RWPE2 (cell line): ENCODE results near the gene SPATA2L.
A peak's percentile ranks its signal among the peaks of the same experiment; 100 is the strongest.

Experiments
- ATAC-seq: fragments of 200-7000 bp; cut with Tn5 transposase; 3 replicates; pipeline ENCODE4 v1.9.1; 2021; ENCODE audit warnings: low read depth
- DNase-seq: peaks from one replicate; pipeline ENCODE4 v3.0.0-alpha.2; 2020; ENCODE audit warnings: low spot score
- H3K27ac ChIP-seq: fragments of 450-650 bp; 2 replicates; pipeline ENCODE4 v1.5.1; 2017; ENCODE audit warnings: mild to moderate bottlenecking; ENCODE audit not compliant: poor library complexity, severe bottlenecking
- H3K27me3 ChIP-seq: fragments of 250-450 bp; sonication (Bioruptor Pico); 2 replicates; pipeline ENCODE4 v1.5.1; 2021; ENCODE audit warnings: mild to moderate bottlenecking, moderate library complexity; ENCODE audit not compliant: insufficient read depth, poor library complexity, severe bottlenecking
- H3K36me3 ChIP-seq: fragments of 250-450 bp; sonication (Bioruptor Pico); 2 replicates; pipeline ENCODE4 v1.5.1; 2020; ENCODE audit warnings: low read depth, mild to moderate bottlenecking, moderate library complexity
- H3K4me1 ChIP-seq: fragments of 250-450 bp; sonication (Bioruptor Pico); 2 replicates; pipeline ENCODE4 v1.5.1; 2021; ENCODE audit warnings: mild to moderate bottlenecking, moderate library complexity; ENCODE audit not compliant: insufficient read depth, poor library complexity, severe bottlenecking
- H3K4me3 ChIP-seq: fragments of 250-450 bp; sonication (Bioruptor Pico); 2 replicates; pipeline ENCODE4 v1.5.1; 2021; ENCODE audit warnings: mild to moderate bottlenecking, moderate library complexity; ENCODE audit not compliant: severe bottlenecking
- H3K9me3 ChIP-seq: fragments of 250-450 bp; sonication (Bioruptor Pico); 2 replicates; pipeline ENCODE4 v1.5.1; 2021; ENCODE audit warnings: mild to moderate bottlenecking, moderate library complexity; ENCODE audit not compliant: severe bottlenecking
- TF ChIP-seq, protein P1 (sequence below): fragments of 450-650 bp; IDR thresholded peaks from one replicate; pipeline ENCODE4 v1.5.1; 2017; ENCODE audit warnings: mild to moderate bottlenecking, moderate library complexity; ENCODE audit not compliant: poor library complexity, severe bottlenecking

Gene SPATA2L, protein sequence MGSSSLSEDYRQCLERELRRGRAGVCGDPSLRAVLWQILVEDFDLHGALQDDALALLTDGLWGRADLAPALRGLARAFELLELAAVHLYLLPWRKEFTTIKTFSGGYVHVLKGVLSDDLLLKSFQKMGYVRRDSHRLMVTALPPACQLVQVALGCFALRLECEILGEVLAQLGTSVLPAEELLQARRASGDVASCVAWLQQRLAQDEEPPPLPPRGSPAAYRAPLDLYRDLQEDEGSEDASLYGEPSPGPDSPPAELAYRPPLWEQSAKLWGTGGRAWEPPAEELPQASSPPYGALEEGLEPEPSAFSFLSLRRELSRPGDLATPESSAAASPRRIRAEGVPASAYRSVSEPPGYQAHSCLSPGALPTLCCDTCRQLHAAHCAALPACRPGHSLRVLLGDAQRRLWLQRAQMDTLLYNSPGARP

DNA sequence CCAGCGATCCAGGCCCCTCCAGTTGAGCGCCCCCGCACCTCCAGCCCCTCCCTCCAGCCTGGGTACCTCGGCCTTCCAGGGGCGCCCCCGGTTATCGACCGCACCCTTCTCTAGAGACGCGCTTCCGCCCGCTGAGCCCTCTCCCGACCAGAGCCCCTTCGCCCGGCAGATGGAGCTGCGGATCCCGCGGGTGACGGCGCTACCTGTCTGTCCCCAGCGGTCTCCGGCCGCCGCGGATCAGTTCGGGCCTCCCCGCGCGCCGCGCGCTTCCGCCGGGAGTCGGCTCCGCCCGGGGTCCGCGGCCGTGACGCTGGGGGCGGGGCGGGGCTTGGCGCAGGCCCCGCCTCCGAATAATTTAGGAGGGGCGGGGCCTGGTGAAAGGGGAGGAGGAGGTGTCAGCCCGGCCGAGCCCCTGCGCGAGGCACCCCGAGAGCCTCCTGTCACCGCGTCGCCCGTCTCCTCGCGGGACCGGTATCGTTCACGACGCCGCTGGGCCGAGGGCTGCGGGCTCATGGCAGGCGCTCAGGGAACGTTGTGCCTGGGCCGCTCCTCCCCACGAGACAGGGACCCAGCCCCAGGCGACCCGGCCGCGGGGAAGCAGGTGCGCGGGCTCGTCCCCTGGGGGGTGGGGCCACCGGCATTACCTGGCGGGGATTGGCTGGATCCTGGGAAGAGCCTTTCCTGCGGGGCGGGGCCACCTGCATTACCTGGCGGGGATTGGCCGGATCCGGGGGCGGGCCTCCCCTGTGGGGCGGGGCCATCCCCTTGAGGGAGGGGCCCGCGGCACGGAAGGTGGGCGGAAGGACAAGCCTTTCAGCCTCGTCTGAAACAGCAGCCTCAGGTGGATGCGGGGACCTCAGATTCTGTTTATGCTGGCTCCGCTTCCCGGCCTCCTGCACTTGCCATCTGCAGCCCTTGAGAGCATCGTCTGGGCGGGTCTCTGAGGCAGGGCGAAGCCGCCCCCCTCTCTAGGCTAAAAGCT lies at the start of gene SPATA2L:
Gene SPATA2L, minus strand, starts transcription at position 281 of the 982 bp plus-strand sequence. CDS start 473 bp downstream, outside the sequence.
- Histone ChIP-seq H3K27me3 (no peaks in the 10 kb centered on the region), H3K4me1 (no peaks in the 10 kb centered on the region), H3K9me3 (no peaks in the 10 kb centered on the region), H3K27ac (peak within 1 kb of the TSS; percentile 41), H3K4me3 (peak within 1 kb of the TSS; percentile 59), H3K36me3 (no peaks in the 10 kb centered on the region)
- ATAC-seq (peak; percentile 64), DNase-seq (peak; percentile 98)
- TF ChIP-seq, protein P1, sequence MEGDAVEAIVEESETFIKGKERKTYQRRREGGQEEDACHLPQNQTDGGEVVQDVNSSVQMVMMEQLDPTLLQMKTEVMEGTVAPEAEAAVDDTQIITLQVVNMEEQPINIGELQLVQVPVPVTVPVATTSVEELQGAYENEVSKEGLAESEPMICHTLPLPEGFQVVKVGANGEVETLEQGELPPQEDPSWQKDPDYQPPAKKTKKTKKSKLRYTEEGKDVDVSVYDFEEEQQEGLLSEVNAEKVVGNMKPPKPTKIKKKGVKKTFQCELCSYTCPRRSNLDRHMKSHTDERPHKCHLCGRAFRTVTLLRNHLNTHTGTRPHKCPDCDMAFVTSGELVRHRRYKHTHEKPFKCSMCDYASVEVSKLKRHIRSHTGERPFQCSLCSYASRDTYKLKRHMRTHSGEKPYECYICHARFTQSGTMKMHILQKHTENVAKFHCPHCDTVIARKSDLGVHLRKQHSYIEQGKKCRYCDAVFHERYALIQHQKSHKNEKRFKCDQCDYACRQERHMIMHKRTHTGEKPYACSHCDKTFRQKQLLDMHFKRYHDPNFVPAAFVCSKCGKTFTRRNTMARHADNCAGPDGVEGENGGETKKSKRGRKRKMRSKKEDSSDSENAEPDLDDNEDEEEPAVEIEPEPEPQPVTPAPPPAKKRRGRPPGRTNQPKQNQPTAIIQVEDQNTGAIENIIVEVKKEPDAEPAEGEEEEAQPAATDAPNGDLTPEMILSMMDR: peak; percentile 34

DNA sequence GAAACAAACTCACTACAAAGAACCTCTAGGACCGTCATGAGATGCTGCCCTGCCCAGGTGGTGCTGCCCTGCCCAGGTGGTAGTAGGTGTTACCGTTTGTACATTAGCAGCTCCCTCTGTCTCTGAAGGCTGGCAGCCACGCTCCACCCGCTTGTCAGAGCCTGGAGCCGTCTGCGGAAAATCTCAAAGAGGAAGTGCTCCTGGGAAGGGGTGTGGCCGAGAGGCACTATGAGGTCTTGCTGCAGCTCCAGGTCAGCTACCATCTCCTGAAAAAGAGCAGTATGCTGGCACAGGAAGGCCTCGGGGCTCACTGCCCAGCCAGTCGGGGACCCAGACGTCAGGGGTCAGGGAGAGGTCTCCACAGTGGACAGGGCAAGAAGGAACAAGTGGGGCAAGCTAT lies 48.1 kb upstream of the SPATA2L start:
- H3K4me1 ChIP-seq: no peaks in the 10 kb centered on the region
- TF ChIP-seq, protein P1: no peak
- H3K27ac ChIP-seq: no peak overlapping the region
- ATAC-seq (no peak), DNase-seq (no peak)
- peaks cover 86% of the 10 kb centered on the region for H3K36me3 ChIP-seq
- no peaks in the 10 kb centered on the region for H3K9me3 ChIP-seq
- H3K4me3 ChIP-seq: no peak overlapping the region
- H3K27me3 ChIP-seq: no peaks in the 10 kb centered on the region

DNA sequence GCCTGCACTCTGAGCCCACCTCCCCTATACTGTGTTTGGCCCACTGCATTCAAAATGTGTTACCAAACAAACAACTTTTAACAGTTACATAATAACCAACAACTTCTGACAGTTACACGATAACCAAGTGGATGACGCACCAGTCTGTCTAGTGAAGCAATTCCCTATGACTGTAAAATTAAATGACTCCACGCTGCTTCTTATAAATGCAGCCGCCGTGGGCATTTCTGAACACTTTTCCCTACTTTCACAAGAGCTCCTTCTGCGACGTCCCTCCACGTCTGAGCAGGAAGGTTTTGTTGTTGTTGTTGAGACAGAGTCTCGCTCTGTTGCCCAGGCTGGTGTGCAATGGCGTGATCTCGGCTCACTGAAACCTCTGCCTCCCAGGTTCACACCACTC lies 47.4 kb upstream of the SPATA2L start:
- TF ChIP-seq, protein P1: no peak
- no peak for DNase-seq
- no peak overlapping the region for H3K27ac ChIP-seq
- peaks cover 88% of the 10 kb centered on the region for H3K36me3 ChIP-seq
- no peaks in the 10 kb centered on the region for H3K4me1 ChIP-seq
- H3K9me3 ChIP-seq: no peaks in the 10 kb centered on the region
- H3K4me3 ChIP-seq: no peak overlapping the region
- no peak for ATAC-seq
- no peaks in the 10 kb centered on the region for H3K27me3 ChIP-seq

DNA sequence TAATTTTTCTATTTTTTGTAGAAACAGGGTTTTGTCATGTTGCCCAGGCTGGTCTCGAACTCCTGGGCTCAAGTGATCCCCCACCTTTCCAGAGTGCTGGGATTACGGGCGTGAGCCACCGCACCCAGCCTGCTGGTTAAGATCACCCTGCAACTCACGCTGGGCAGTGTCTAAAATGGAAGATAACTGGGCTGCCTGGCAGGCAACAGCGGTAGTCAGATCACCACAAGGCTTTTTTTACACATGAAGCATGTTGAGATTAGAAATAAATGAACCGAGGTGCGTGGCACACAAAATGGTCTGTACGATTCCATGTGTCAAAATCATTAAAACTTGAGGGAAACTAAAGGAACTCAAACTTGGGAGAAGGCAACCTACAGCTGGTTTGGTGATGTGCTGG lies 46.6 kb upstream of the SPATA2L start:
- Histone ChIP-seq H3K4me1 (no peaks in the 10 kb centered on the region), H3K27ac (no peak overlapping the region), H3K27me3 (no peaks in the 10 kb centered on the region), H3K9me3 (no peaks in the 10 kb centered on the region), H3K36me3 (peaks cover 88% of the 10 kb centered on the region), H3K4me3 (no peak overlapping the region)
- TF ChIP-seq, protein P1: no peak
- DNase-seq: no peak
- ATAC-seq: no peak
